Gastroesophageal sphincter (tissue), 3 donors: ENCODE measurements around the gene MAP1S.

Source experiments
- CTCF ChIP-seq, 4 experiments: fragments of 200-600 bp in 2 of 4; fragments of 450-650 bp in 2 of 4; sonication (generic) in 1 of 4; IDR thresholded peaks; one replicate each; pipeline ENCODE4 v1.5.1; 2017 to 2019; ENCODE audit warnings: antibody characterized with exemption in 4 of 4, mild to moderate bottlenecking in 2 of 4, moderate library complexity in 2 of 4
- POLR2A ChIP-seq, 2 donors: fragments of 450-650 bp; IDR thresholded peaks; one replicate each; pipeline ENCODE4 v1.6.1; 2017; ENCODE audit warnings: antibody characterized with exemption in 2 of 2, mild to moderate bottlenecking in 2 of 2, moderate library complexity in 1 of 2
- POLR2AphosphoS5 ChIP-seq: sonication (generic); formaldehyde crosslinking; IDR thresholded peaks from one replicate; pipeline ENCODE4 v1.6.1; 2017; ENCODE audit warnings: antibody characterized with exemption

- no peak for TF ChIP-seq CTCF (IDR thresholded peaks at IDR 0.05)
- no peak for TF ChIP-seq POLR2AphosphoS5
- no peak for TF ChIP-seq POLR2A (IDR thresholded peaks at IDR 0.05)
These were observed 37.0 kb upstream of the MAP1S start for GRCh38 chr19:17682273-17682672.
